OCI-LY1 (cell line): ENCODE measurements around the gene SLC9A9.

Experiments
- CTCF ChIP-seq: fragments of 200-600 bp; sonication (generic), shearing (Covaris generic); IDR thresholded peaks from 2 replicates; pipeline ENCODE4 v1.5.1; 2017; ENCODE audit warnings: mild to moderate bottlenecking, antibody characterized with exemption, low read length, moderate library complexity, mixed read lengths
- EZH2 ChIP-seq: fragments of 200-600 bp; sonication (generic), shearing (Covaris generic); IDR thresholded peaks from 2 replicates; pipeline ENCODE4 v1.8.0; 2017; ENCODE audit warnings: borderline replicate concordance, mixed run types, mild to moderate bottlenecking, antibody characterized with exemption, low read length, moderate library complexity, mixed read lengths

- TF ChIP-seq CTCF (no peak), EZH2 (no peak)
These were observed 194.3 kb downstream of the SLC9A9 start for GRCh38 chr3:143653935-143654334.
